HepG2 (cell line): ENCODE data around the gene SYT11.

Experiments used
- CEBPZ ChIP-seq: IDR thresholded peaks from 2 replicates; pipeline ENCODE4 v1.6.1; 2012; ENCODE audit warnings: low read length, improper control_type of control experiment
- CENPBD1 ChIP-seq: sonication (generic); formaldehyde crosslinking; IDR thresholded peaks from 2 replicates; pipeline ENCODE4 v1.8.0; 2022; ENCODE audit warnings: missing genetic modification reagents, low read depth, mild to moderate bottlenecking, borderline replicate concordance
- KDM1A ChIP-seq: IDR thresholded peaks from 2 replicates; pipeline ENCODE4 v1.6.1; 2016; ENCODE audit warnings: missing compliant biosample characterization
- KLF16 ChIP-seq, 2 experiments: sonication (generic) in 1 of 2; formaldehyde crosslinking in 1 of 2; IDR thresholded peaks; 2 replicates each; pipeline versions ENCODE4 v1.6.1 to v1.8.0; 2016 to 2023; ENCODE audit warnings: missing genetic modification reagents in 2 of 2, missing compliant biosample characterization in 1 of 2
- TAF1 ChIP-seq: sonication (generic); formaldehyde crosslinking; IDR thresholded peaks from 2 replicates; pipeline ENCODE4 v1.4.0; 2020; ENCODE audit warnings: missing genetic modification reagents
- TBP ChIP-seq: sonication (generic); formaldehyde crosslinking; IDR thresholded peaks from 2 replicates; pipeline ENCODE4 v1.5.0; 2020; ENCODE audit warnings: missing genetic modification reagents
- TCF7L2 ChIP-seq: IDR thresholded peaks from 2 replicates; pipeline ENCODE4 v1.6.1; 2011; ENCODE audit warnings: mild to moderate bottlenecking, low read depth, low read length, moderate library complexity
- USF2 ChIP-seq, 2 experiments: sonication (generic) in 1 of 2; formaldehyde crosslinking in 1 of 2; IDR thresholded peaks; 2 replicates each; pipeline versions ENCODE4 v1.5.1 to v1.6.1; 2011 to 2020; ENCODE audit warnings: borderline replicate concordance in 1 of 2, low read depth in 1 of 2, low read length in 1 of 2, mild to moderate bottlenecking in 1 of 2, missing genetic modification reagents in 1 of 2, moderate library complexity in 1 of 2
- ZFP62 ChIP-seq: sonication (generic); formaldehyde crosslinking; IDR thresholded peaks from 2 replicates; pipeline ENCODE4 v1.4.0; 2020; ENCODE audit warnings: missing genetic modification reagents
- ZNF24 ChIP-seq: fragments of 450-650 bp; IDR thresholded peaks from 2 replicates; pipeline ENCODE4 v1.6.1; 2017; ENCODE audit warnings: antibody characterized with exemption, mild to moderate bottlenecking
- ZNF367 ChIP-seq: sonication (generic); formaldehyde crosslinking; IDR thresholded peaks from 2 replicates; pipeline ENCODE4 v1.4.0; 2020; ENCODE audit warnings: missing genetic modification reagents, borderline replicate concordance
- ZNF777 ChIP-seq: sonication (generic); formaldehyde crosslinking; IDR thresholded peaks from 2 replicates; pipeline ENCODE4 v1.4.0; 2020; ENCODE audit warnings: missing genetic modification reagents
- ZNF780A ChIP-seq: sonication (generic); formaldehyde crosslinking; IDR thresholded peaks from 2 replicates; pipeline ENCODE4 v1.8.0; 2022; ENCODE audit warnings: mild to moderate bottlenecking, missing genetic modification reagents, moderate library complexity

- TF ChIP-seq CENPBD1 (CRISPR knock-in tag) (no peak), ZNF367 (CRISPR knock-in tag) (no peak), ZNF24 (no peak), ZNF780A (CRISPR knock-in tag) (no peak), KLF16 (CRISPR knock-in tag; IDR thresholded peaks at IDR 0.05) (no peak), ZNF777 (CRISPR knock-in tag) (no peak), TCF7L2 (no peak), CEBPZ (no peak), TBP (CRISPR knock-in tag) (no peak), ZFP62 (CRISPR knock-in tag) (no peak), TAF1 (no peak), KDM1A (no peak), USF2 (IDR thresholded peaks at IDR 0.05; ENCODE audit: low read depth, low read length) (no peak), USF2 (CRISPR knock-in tag; IDR thresholded peaks at IDR 0.05; ENCODE audit: borderline replicate concordance) (no peak)
Measured at GRCh38 chr1:155831279-155831976, 27.9 kb upstream of the SYT11 start.
